ENCODE results near the gene OR6M1.

DNA sequence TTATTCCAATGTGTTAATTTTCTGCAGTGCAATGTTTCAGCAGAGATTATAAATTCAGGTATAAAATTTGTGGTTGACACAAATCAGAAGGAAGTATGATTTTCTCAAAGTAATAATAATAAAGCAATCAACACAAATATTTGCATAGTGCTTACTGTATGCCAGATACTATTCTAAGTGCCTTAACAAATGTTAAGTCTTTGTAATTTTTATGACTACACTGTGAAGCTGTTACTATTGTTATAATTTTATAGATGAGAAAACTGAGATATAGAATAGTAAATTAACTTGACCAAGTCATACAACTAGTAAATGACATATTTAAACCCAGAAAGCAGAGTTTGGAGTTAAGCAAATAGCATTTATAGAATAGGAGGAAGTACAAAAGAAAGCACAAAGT, 35.4 kb downstream of the OR6M1 start:
- TF ChIP-seq, protein P1, sequence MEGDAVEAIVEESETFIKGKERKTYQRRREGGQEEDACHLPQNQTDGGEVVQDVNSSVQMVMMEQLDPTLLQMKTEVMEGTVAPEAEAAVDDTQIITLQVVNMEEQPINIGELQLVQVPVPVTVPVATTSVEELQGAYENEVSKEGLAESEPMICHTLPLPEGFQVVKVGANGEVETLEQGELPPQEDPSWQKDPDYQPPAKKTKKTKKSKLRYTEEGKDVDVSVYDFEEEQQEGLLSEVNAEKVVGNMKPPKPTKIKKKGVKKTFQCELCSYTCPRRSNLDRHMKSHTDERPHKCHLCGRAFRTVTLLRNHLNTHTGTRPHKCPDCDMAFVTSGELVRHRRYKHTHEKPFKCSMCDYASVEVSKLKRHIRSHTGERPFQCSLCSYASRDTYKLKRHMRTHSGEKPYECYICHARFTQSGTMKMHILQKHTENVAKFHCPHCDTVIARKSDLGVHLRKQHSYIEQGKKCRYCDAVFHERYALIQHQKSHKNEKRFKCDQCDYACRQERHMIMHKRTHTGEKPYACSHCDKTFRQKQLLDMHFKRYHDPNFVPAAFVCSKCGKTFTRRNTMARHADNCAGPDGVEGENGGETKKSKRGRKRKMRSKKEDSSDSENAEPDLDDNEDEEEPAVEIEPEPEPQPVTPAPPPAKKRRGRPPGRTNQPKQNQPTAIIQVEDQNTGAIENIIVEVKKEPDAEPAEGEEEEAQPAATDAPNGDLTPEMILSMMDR (IDR thresholded peaks at IDR 0.05) = no peak
- no peak for TF ChIP-seq TCF7L2 (IDR thresholded peaks at IDR 0.05; ENCODE audit: low read depth, low read length)
- no peak for TF ChIP-seq POLR2AphosphoS5 (IDR thresholded peaks at IDR 0.05; ENCODE audit: low read depth, low read length)
